GM19467 (cell line): ENCODE data around the gene CA11.
"Not testable (repeated sequence)": the region's sequence is repeated elsewhere in the genome, so short reads cannot be mapped to it uniquely, and the experiment has no call there.

Experiments
- ATAC-seq: cut with Tn5 transposase; IDR thresholded peaks from one replicate; pipeline ENCODE4 v1.9.1; 2021; ENCODE audit warnings: mild to moderate bottlenecking, moderate library complexity; ENCODE audit not compliant: unreplicated experiment

The CA11 gene

DNA sequence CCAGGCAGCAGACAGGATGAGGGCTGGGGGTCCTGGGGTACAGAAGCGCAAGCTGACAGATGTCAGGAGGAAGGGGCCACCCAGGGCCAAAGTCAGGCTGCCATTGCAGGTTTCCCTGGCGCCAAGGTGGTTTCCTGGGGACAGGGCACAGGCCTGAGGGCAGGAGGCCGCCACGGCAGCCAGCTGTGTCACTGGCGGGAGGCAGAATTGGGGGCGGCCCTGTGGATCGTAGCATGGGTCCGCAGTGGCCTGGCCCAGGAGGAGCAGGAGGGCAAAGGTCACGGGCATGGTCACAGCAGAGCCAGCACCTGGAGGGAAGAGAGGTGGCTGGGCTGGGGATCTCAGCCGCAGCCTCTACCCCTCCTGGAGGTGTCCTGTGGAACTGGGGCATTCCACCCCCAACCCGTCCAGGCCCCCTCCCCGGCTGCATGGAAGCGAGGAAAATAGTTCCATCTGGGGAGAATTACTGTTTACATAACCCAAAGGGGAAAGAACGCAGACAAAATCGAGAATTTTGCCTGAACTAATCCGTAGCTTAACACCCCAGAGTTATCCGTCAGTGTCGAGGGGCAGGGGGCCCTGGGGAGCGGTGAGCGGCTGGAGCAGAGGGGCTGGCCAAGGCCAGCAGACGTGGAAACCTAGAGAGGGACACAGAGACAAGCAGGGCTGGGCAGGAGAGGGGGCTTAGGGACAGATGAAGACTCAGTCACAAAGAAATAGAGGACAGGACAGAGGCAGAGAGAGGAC, 24.9 kb upstream of the CA11 start:
- no peak for ATAC-seq

- ATAC-seq, result no peak
Measured at GRCh38 chr19:48669903-48670668, 24.1 kb upstream of the CA11 start.

DNA sequence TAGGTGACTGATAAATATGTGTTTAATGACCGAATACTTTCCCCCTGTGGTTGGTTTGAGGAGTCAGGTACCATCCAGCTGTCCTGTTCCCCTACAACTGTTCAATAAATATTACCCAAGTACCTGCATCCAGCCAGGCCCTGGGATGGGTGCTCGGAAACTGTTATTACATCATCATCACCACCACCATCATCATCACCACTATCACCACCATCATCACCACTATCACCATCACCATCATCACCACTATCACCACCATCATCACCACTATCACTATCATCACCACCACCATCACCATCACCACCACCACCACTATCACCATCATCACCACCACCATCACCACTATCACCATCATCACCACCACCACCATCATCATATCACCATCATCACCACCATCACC, 22.8 kb upstream of the CA11 start:
- no peak for ATAC-seq

- ATAC-seq, result no peak
Measured at GRCh38 chr19:48668332-48668731, 22.3 kb upstream of the CA11 start.

- ATAC-seq, result no peak
Measured at GRCh38 chr19:48665786-48666185, 19.8 kb upstream of the CA11 start.

- no peak for ATAC-seq
Measured at GRCh38 chr19:48664476-48664875, 18.5 kb upstream of the CA11 start.

- ATAC-seq, result no peak
Measured at GRCh38 chr19:48663667-48664066, 17.7 kb upstream of the CA11 start.

DNA sequence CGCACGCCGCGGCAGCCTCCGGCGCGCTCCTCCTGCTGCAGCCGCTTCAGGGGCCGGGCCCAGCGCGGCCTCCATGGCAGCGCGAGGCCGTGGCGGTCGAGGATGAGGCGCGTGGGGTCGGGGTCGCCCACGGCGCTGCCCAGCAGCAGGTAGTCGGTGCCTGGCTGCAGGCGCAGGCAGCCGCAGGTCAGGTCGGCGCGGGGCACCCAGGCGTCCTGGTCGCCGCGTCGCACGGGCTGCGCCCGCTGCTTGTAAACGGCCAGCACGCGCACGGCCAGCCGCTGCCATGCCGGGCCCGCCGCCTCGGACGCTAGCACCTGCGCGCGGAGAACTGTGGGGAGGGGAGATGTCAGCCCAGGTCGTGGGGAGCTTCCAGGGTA, 15.7 kb upstream of the CA11 start:
- no peak for ATAC-seq

- peak; percentile 73 for ATAC-seq
Measured at GRCh38 chr19:48660852-48661710, 15.1 kb upstream of the CA11 start.

- ATAC-seq, result no peak
Measured at GRCh38 chr19:48659768-48660167, 13.8 kb upstream of the CA11 start.

- ATAC-seq, result no peak
Measured at GRCh38 chr19:48658483-48658882, 12.5 kb upstream of the CA11 start.

DNA sequence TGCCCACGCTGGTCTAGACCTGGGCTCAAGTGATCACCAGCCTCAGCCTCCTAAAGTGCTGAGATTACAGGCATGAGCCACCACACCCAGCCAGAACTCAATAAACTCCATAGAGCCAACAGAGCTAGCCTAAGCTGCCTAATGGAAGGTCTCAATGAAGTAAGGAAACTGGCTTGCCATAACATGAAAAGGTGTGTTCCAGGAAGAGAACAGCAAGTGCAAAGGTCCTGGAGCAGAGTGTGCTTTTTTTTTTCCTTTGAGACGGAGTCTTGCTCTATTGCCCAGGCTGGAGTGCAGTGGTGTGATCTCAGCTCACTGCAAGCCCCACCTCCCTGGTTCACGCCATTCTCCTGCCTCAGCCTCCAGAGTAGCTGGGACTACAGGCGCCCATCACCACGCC, 11.8 kb upstream of the CA11 start:
- not testable (repeated sequence) for ATAC-seq

GRCh38 chr19:48656840-48657474, 11.0 kb upstream of the CA11 start:
- ATAC-seq, result no peak

- no peak for ATAC-seq
Measured at GRCh38 chr19:48654299-48655059, 8.5 kb upstream of the CA11 start.

GRCh38 chr19:48651683-48652048, 5.7 kb upstream of the CA11 start:
- no peak for ATAC-seq

DNA sequence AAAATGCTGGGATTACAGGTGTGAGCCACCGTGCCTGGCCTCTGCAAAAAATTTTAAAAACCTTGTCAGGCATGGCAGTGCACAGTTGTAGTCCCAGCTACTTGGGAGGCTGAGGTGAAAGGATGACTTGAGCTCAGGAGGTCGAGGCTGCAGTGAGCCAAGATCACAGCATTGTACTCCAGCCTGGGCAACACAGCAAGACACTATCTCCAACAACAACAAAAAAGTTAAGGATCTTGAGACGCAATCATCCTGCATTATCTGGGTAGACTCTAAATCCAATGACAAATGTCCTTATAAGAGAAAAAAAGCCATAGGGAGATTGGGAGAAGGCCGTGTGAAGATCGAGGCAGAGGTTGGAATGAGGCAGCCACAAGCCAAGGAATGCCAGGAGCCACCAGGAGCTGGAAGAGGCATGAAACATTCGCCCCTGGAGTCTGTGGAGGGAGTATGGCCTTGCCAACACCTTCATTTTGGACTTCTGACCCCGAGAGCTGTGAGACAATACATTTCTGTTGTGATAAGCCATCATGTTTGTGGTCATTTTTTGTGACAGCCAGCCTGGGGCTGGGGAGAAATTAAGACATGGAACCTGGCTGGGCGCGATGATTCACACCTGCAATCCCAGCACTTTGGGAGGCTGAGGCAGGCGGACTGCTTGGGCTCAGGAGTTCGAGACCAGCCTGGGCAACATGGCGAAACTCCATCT, 5.1 kb upstream of the CA11 start:
- ATAC-seq, result no peak

- ATAC-seq, result no peak
Measured at GRCh38 chr19:48648134-48648533, 2.1 kb upstream of the CA11 start.

- ATAC-seq, result no peak
Measured at GRCh38 chr19:48646722-48647216, 782 bp upstream of the CA11 start.

DNA sequence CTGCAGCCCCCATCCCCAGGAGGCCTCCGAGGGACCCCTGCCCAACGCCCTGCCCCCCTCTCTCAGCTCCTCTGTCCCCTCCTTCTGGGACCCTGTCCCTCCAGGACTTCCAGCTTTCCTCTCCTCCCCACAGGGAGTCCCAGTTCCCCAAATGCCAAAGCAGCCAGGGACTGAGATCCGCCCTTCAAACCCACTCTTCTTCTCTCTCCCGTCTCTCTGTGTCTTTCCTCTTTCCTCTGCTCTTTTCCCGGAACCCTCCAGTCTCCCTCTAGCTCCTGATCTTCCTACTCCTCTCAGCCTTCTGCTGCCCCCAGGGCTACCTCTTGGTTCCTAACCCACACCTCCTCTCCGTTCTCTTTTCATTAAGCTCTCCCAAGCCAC, 377 bp downstream of the CA11 start:
- ATAC-seq, result no peak
